DMS153 treated with DMSO at 0.1 percent for 48 hours (cell line): ENCODE measurements around the gene STAMBPL1.

Source experiments
- DNase-seq: peaks from one replicate; lab custom pipeline; 2025; ENCODE audit not compliant: unreplicated experiment; lab: John Stamatoyannopoulos, UW

The STAMBPL1 gene

DNA sequence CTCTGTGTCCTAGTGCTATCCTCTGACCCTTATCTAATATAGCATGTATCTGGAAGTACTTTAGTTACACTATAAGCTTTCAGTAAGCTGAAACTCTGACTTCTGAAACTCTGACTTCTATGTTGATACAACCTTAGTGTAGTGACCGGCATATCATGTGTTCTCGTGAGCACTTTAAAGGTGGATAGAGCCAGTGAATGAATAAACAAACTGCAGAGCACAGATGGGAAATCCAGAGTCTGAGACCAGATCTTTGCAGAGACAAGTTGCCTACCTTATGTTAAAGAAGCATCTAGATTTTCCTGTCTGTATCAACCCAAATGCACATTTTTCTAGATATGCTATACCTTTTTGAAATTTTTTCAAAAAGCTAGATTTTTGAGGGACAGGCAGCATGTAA lies 69.0 kb downstream of the STAMBPL1 start:
- DNase-seq = no peak

DNA sequence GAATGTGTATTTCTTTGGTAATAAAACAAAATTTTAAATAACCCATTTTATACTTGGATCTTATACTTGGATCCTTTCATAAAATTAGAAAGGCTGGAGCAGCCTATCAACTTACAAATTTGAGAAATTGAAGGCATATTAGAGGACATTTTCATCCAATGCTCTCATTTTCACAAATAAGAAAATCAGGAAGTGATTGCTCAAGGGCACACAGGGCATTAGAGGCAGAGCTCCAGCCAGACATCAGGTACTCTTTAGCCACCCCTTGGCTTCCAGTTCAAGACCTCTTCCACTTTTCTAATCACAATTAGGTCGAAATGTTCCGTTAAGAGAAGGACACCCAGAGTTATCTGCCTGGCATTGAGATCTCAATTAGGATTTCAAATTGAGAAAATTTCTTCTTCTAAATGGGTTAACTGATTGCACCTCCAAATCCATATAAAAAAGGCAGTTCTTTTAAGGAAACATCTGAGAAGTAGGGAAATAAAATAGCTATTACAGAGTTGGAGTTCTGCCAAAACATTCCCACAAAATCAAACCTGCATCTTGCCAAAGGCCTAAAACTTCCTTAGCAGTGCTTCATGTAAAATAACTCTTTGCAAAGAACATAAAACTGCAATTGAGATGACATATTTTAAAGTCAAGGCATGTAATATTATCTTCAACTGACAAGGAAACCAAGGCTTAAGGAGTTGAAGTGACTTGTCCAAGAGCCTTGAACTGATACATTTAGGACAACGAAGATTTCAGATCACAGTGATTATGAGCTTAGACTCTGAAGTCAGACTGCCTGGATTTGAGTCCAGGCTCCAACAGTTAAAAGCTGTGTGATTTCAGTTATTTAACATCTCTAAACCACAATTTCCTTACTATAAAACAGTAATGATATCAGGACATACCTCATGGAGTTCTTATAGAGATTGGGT lies 70.1 kb downstream of the STAMBPL1 start:
- DNase-seq = no peak

DNA sequence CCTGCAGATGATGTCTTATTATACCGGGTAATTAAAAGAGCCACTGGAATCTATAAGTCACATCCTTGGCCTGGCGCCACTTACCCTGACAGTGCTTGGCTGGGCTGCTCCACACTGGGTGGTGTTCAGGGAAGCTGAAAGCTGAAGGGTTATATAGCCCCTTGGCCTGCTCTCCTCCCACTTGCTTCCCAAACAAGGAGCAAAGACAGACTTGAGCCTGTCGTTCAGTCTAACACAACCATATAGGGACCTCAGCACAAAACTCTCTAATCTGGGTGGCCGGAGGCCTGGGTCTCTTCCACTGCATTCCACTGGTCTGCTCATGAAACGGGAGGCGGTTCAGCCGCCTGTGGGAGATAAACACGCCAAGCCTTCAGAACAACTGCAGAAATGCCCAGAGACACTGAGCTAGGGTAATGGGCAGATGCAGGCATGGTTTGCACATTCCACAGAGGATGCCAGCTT lies 72.6 kb downstream of the STAMBPL1 start, which contains the start of gene ACTA2:
TSS of gene ACTA2 (minus strand) at position 127 of the 465 bp plus-strand sequence. CDS start 3,843 bp downstream, outside the sequence.
- no peak for DNase-seq

DNA sequence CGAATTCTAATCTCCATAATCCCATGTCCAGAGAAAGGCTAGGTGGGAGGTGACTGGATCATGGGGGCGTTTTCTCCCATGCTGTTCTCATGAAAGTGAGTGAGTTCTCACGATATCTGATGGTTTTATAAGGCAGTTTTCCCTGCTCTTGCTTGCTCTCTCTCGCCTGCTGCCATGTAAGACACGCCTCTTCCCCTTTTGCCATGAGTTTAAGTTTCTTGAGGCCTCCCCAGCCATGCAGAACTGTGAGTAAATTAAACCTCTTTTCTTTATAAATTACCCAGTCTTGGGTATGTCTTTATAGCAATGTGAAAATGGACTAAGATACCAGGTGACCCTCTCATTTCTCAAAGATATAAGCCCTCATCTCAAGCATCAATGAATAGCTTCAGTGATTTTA lies 73.6 kb downstream of the STAMBPL1 start:
- no peak for DNase-seq

DNA sequence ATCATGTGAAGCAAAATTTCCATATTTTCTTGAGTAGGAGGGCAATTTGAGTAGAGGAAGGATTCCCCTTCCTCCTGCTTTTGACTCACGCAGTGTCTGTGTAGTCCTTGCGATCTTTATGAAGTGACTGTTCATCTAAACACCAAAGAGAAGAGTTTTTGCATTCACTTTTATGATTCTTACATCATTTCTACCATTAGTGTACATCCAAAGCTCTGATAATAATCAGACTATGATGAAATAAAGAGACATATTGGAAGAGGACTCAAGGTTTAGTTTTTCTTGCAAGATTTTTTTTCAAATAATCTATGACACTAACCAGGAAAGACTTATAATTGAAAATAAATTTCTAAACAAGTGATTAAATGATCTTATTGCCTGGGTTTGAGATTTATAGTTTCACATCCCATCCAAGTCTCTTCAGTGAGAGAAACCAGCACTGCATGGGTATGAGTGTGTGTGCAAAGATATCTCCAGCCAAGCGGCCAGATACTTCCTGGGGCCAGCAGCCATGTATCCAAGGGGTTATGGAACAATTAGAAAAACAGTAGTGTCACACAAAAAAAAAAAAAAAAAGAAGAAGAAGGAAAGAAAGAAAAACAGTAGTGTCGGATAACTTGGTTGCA lies 74.5 kb downstream of the STAMBPL1 start:
- DNase-seq = no peak

DNA sequence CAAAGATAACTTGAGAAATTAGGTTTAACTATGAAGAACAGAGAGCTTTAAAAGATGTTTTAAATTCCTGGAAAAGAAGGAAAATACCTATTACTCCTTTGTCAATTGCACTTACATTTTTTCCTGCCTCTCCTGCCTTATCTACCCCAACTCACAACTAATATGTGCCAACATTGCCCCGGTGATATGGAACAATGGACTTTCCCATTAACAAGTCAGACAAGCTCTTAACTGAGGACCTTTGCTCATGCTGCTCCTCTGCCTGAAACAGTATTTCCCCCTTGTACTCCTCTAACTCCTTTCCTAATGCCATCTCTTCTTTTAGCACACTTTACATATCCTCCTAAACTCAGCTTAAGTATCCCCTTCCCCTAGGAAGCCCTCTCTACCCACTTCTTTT lies 77.3 kb downstream of the STAMBPL1 start:
- no peak for DNase-seq

DNA sequence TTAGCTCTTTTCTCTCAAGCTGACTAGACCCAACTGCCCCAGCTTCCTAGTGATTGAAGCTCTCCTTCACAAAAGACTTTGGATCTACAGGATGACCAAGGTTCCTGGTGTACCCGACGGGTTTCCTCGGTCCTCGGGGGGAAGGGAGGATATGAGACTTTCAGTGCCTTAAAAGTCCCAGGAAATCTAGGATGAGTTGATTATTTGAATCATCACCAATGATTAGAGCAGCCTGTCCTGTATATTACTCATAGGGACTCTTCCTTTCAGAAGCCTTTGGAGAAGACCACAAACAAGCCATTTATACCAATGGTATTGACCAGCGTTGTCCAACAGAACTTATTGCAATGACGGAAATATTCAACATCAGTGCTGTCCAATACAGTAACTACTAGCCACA lies 78.7 kb downstream of the STAMBPL1 start:
- no peak for DNase-seq

DNA sequence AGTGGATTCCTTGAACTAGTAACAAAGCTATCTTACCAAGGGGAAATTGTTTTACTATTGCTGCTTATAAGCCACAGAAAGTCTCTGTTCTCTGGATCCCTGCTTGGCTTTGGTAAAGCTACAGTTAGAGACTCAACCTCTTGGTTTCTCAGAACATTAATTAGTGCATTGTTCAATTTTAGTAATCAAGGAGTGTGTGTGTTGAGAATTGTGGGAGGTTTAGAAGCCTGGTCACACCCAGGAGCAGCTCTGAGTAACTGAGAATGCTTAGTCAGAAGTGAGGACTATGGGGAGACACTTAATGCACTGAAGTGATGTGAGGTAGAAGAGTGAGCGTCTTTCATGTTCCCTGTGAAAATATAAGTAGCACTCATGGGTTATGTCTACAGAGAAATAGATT lies 80.8 kb downstream of the STAMBPL1 start:
- no peak for DNase-seq

DNA sequence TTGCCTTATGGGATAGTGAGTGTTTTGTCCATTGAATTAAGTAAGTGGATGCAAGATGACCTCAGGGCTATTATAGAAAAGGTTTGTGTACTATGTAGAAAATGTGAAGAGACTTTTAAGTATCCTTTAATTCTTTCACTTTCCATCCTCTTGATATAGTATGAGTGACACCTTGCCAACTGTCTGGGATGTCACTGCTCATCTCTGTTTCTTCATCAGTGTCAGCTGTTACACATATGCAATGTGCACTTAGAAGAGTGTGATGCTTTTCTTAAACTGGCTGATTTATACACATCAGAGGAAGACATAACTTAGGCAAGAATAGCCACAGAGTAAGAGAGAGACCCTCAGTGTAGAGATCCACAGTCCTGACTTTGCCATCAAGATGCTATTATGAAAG lies 81.2 kb downstream of the STAMBPL1 start:
- no peak for DNase-seq

DNA sequence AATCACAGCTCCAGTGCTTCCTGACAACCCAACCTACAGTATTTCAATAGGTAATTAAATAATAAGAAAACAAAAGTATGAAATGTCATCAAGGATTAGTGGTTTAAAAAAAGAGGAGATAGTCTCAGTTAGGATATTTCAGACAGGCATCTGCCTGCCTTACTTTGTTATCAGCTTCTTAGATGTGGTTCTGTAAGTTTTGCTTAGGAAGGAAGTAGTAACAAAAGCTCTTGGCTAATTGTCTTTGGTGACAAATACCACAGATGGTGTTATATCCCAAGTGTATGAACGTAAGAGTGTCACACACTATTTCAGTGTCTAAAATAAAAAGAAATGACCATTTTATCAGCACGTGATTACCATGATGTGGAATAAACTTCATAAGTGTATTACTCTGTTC lies 82.3 kb downstream of the STAMBPL1 start:
- DNase-seq = no peak

DNA sequence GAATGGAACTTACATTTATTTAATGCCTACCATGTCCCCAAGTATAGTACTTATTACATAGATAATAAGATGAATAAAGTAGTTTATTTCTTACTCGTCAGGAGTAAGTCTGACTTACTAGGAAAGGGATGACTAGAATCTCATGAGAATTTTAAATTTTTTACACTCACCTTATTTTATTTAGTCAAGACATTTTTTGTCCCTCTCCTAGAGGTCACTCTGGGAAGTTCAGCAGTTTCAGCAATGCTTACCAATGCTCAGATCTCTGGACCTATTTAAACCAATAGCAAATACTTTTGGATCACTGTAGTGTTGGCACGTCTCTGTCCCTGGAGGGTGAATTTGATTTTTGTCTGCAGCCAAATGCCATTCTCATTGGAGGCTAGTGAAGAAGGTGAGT lies 83.3 kb downstream of the STAMBPL1 start:
- DNase-seq = no peak

DNA sequence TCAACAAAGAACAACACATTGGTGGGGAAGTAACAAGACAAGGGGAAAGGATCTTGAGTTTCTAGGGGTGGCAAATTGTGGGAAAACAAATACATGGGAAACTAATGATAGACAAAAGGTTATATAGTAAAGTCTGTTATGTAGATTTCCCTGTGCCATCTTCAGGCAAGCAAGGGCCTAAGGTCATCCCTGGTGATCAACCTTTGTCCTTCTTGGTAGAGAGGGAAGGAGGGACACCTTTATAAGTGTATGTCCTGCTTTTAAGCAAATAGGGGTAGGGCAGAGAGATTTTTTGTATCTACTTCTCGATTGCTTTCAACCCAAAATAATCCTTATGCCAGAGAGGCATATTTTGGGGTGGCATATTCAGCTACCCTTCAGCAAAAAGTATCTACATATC lies 84.3 kb downstream of the STAMBPL1 start:
- DNase-seq = no peak

DNA sequence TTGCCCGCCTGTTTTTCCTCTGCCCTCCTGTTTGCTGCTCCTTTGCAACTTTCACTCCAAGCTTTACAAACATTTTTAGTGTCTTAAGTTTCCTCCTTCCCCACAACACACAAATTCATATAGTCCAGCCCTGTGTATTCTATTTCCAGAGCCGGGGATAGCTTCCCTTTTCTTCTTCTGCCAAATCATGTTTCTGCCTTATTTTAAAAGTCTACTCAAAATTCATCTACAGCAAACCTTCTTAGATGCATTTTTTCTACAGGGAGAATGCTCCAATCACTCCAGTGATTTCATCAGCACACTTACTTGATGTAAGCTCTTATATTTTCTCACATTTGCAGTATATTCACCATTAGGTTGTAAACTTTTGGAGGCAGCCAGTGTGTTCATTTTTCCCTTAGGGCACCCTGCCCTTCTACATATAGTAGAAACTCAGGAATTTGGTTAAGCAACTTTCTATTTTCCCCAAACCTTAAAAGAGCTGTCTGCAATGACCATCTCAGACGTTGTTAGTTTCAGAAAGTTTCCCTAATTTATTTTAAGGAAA lies 84.9 kb downstream of the STAMBPL1 start:
- no peak for DNase-seq

DNA sequence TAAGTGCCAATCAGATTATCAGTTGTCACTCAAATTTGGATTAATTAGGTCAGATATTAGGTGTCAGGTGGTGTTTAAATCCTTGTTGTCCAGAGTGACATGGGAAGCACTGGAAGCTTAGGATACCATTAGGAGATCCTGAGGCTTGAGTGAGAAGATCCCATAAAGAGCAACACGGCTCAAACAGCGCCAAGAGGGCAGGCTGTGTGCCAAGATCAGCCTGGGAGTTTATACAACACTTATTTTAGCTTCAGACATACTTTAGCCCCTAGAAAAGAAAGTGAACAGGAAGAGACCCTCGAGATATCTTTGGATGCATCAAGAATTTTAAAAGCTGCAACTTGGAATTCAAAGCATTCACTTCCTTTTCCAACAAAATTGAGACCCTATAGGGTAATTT lies 86.8 kb downstream of the STAMBPL1 start:
- no peak for DNase-seq

DNA sequence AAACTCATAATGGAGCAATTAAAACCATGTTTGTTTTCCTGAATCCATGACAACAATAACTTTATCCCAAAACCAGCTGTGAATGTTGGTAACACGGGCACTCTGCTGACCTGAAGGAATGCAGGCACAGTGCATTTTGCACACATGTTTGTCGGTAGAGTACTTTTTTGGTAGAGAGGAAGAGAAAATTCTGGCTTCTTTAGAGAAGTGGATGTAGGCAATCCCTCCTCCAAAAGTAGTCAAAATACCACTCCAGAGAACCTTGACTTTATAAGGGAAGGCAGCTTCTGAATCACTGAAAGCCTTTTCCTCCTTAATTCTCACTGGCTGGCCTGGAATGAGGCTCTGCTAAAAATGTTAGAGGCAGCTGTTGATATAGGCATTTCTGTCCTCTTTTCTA lies 88.3 kb downstream of the STAMBPL1 start:
- no peak for DNase-seq

DNA sequence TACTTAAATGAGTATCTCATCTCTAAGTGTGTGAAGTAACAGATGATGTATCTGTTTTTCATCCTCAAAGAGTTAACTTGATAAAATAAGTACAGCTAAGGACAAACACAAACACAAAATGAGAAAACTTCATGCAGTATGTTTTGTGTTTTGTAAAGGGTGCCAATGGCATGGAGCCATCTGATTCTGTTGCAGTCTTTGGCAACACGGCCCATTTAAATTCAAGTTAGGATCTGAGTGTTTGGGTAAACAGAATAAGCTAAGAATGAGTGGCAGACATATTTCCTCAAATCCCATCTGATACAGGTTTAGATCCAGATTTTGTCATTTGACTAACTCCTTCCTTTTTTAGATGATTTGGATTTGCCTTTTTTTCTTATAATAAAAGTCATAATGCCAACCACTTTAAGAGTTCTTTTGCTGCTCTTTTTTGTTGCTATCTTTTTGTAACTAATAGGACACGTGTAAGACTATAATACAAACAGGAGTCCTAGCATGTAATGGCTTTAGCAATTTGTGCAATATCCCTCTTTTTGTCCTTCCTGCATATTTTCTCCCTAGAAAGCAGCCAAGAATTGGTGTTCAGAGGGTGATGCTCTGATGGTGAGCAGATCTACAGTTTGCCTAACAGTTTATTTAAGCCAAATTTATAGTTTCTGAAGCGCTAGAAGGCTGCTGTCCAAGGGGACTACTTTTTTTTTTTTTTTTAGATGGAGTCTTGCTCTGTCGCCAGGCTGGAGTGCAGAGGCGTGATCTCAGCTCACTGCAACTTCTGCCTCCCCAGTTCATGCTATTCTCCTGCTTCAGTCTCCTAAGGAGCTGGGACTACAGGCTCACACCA lies 91.4 kb downstream of the STAMBPL1 start:
- no peak for DNase-seq
